IMR-90 (cell line): ENCODE measurements around the gene ACAT2. TPM values are rescaled to one million over a fixed set of nuclear protein-coding genes. Genes with fewer than 3 reads are reported as not detected.

Experiments used
- ATAC-seq: fragments of 200-7000 bp; cut with Tn5 transposase; 2 replicates; pipeline ENCODE4 v1.9.1; 2020; ENCODE audit warnings: low read depth, mild to moderate bottlenecking, moderate library complexity
- BruUV-seq: library from RNA; stranded (reverse); fragments of 400-500 nt; replicated peaks from 2 replicates; lab custom pipeline; 2021; lab: Mats Ljungman, UMichigan
- CTCF ChIA-PET: fragments of 300-600 bp; formaldehyde crosslinking; extraction: SDS; loops from one replicate; lab custom pipeline; 2021; ENCODE audit warnings: antibody characterized with exemption; lab: Yijun Ruan, JAX
- POLR2A ChIA-PET: fragments of 300-600 bp; sonication (Branson Sonifier 250); formaldehyde crosslinking; loops from one replicate; lab custom pipeline; 2022; ENCODE audit warnings: antibody characterized with exemption; ENCODE audit not compliant: unreplicated experiment; lab: Charles Lee
- DNase-seq: peaks from one replicate; pipeline ENCODE4 v3.0.0; 2013
- H2AFZ ChIP-seq: replicated peaks from 2 replicates; pipeline ENCODE3; 2013; ENCODE audit warnings: low read length, mild to moderate bottlenecking; ENCODE audit not compliant: poor library complexity
- H2AK5ac ChIP-seq: 2 replicates; pipeline ENCODE4 v1.6.1; 2013; ENCODE audit warnings: low read depth, low read length, inconsistent platforms
- H2AK9ac ChIP-seq: replicated peaks from 2 replicates; pipeline ENCODE3; 2013; ENCODE audit warnings: mild to moderate bottlenecking, low read depth, low read length, moderate library complexity; ENCODE audit not compliant: poor library complexity
- H2BK120ac ChIP-seq: 2 replicates; pipeline ENCODE4 v1.6.1; 2013; ENCODE audit warnings: low read depth, low read length, inconsistent platforms
- H2BK15ac ChIP-seq: 3 replicates; pipeline ENCODE4 v1.6.1; 2013; ENCODE audit warnings: low read depth, low read length, inconsistent platforms
- H2BK20ac ChIP-seq: 2 replicates; pipeline ENCODE4 v1.6.1; 2013; ENCODE audit warnings: low read depth, mild to moderate bottlenecking, inconsistent platforms, low read length, moderate library complexity
- H2BK5ac ChIP-seq: 2 replicates; pipeline ENCODE4 v1.6.1; 2013; ENCODE audit warnings: mild to moderate bottlenecking, low read depth, low read length, inconsistent platforms; ENCODE audit not compliant: poor library complexity, severe bottlenecking
- H3K14ac ChIP-seq: replicated peaks from 2 replicates; pipeline ENCODE4 v1.6.1; 2013; ENCODE audit warnings: low read depth, low read length, inconsistent platforms
- H3K18ac ChIP-seq: 2 replicates; pipeline ENCODE4 v1.6.1; 2013; ENCODE audit warnings: low read depth, low read length, control low read depth
- H3K23ac ChIP-seq: 2 replicates; pipeline ENCODE4 v1.6.1; 2013; ENCODE audit warnings: low read depth, low read length, inconsistent platforms
- H3K27ac ChIP-seq: 2 replicates; pipeline ENCODE4 v1.5.1; 2013; ENCODE audit warnings: mild to moderate bottlenecking, control low read depth, low read length; ENCODE audit not compliant: insufficient read depth
- H3K27me3 ChIP-seq: 2 replicates; pipeline ENCODE4 v1.6.1; 2013; ENCODE audit warnings: low read length; ENCODE audit not compliant: control insufficient read depth, insufficient read depth
- H3K36me3 ChIP-seq: 2 replicates; pipeline ENCODE4 v1.6.1; 2013; ENCODE audit warnings: low read length, mixed read lengths; ENCODE audit not compliant: control insufficient read depth, insufficient read depth
- H3K4ac ChIP-seq: 2 replicates; pipeline ENCODE4 v1.6.1; 2013; ENCODE audit warnings: low read depth, low read length, inconsistent platforms
- H3K4me1 ChIP-seq: 2 replicates; pipeline ENCODE4 v1.6.1; 2013; ENCODE audit warnings: low read length, mixed read lengths; ENCODE audit not compliant: control insufficient read depth, insufficient read depth
- H3K4me2 ChIP-seq: 2 replicates; pipeline ENCODE4 v1.6.1; 2013; ENCODE audit warnings: low read depth, mild to moderate bottlenecking, control low read depth, low read length, moderate library complexity
- H3K4me3 ChIP-seq: 2 replicates; pipeline ENCODE4 v1.5.1; 2013; ENCODE audit warnings: low read depth, mild to moderate bottlenecking, control low read depth, low read length, moderate library complexity; ENCODE audit not compliant: insufficient read depth
- H3K56ac ChIP-seq: 2 replicates; pipeline ENCODE4 v1.6.1; 2013; ENCODE audit warnings: low read length, inconsistent platforms; ENCODE audit not compliant: insufficient read depth; ENCODE audit errors: extremely low read depth
- H3K79me1 ChIP-seq, 2 experiments: 2 replicates each; pipeline ENCODE4 v1.6.1; 2013; ENCODE audit warnings: low read length in 2 of 2, inconsistent platforms in 1 of 2, low read depth in 1 of 2
- H3K9ac ChIP-seq: 2 replicates; pipeline ENCODE4 v1.6.1; 2013; ENCODE audit warnings: low read depth, low read length, control low read depth
- H3K9me1 ChIP-seq: 2 replicates; pipeline ENCODE4 v1.6.1; 2013; ENCODE audit warnings: low read length, inconsistent platforms; ENCODE audit not compliant: insufficient read depth
- H3K9me3 ChIP-seq: 2 replicates; pipeline ENCODE4 v1.6.1; 2013; ENCODE audit warnings: low read length; ENCODE audit not compliant: control insufficient read depth, insufficient read depth
- H4K20me1 ChIP-seq: 2 replicates; pipeline ENCODE4 v1.6.1; 2013; ENCODE audit warnings: low read length, inconsistent platforms; ENCODE audit not compliant: insufficient read depth
- H4K5ac ChIP-seq: 2 replicates; pipeline ENCODE4 v1.6.1; 2013; ENCODE audit warnings: mild to moderate bottlenecking, low read depth, low read length, control low read depth
- H4K8ac ChIP-seq, 2 experiments: 2 replicates each; pipeline ENCODE4 v1.6.1; 2013; ENCODE audit warnings: low read depth in 2 of 2, low read length in 2 of 2, control low read depth in 1 of 2, inconsistent platforms in 1 of 2
- H4K91ac ChIP-seq: 2 replicates; pipeline ENCODE4 v1.6.1; 2013; ENCODE audit warnings: low read depth, low read length, inconsistent platforms; ENCODE audit not compliant: insufficient read depth
- SMC3 ChIP-seq: fragments of 150-350 bp; IDR thresholded peaks from 2 replicates; pipeline ENCODE4 v1.6.1; 2016; ENCODE audit warnings: low read depth, mild to moderate bottlenecking, antibody characterized with exemption, low read length, moderate library complexity
- WGBS, 2 experiments: methylation state at CpG; one replicate each; pipeline versions ENCODE4 v1.1.5 to v1.1.7; 2013; ENCODE audit warnings: missing lambda C conversion rate in 2 of 2; ENCODE audit not compliant: insufficient read length in 1 of 2; ENCODE audit errors: extremely low coverage in 2 of 2; 5-methylcytosine and 5-hydroxymethylcytosine counted together
- dilution Hi-C: fragments of 300-500 bp; cut with HindIII; formaldehyde crosslinking; loops from one replicate; pipeline ENCODE4 v1.14.3; 2018; ENCODE audit warnings: low sequenced_read_pairs; ENCODE audit not compliant: unreplicated experiment
- in situ Hi-C: fragments of 300-500 bp; cut with MboI; formaldehyde crosslinking; loops from 3 replicates; pipeline ENCODE4 v1.14.3; 2019; ENCODE audit warnings: low sequenced_read_pairs, inconsistent platforms, mixed read lengths
- intact Hi-C: fragments of 100-400 bp; cut with micrococcal nuclease; formaldehyde crosslinking; loops from 2 replicates; pipeline ENCODE4 v1.10.0; 2022
- polyA plus RNA-seq, 3 experiments: library from polyadenylated mRNA; depleted of rRNA; stranded (reverse); fragments of >200 nt; gene quantifications; 2 replicates each; pipeline ENCODE4 v1.2.3, GENCODE V29; 2012; ENCODE audit warnings: low replicate concordance in 1 of 3
- total RNA-seq: library from RNA; depleted of rRNA; stranded (reverse); fragments of >200 nt; gene quantifications from 2 replicates; pipeline ENCODE4 v1.2.3, GENCODE V29; 2012

The ACAT2 gene
- total and polyA plus RNA-seq, 2 of the 4 experiments (the other 2 are of a cell fraction) = 30.5 to 45.2 TPM

DNA sequence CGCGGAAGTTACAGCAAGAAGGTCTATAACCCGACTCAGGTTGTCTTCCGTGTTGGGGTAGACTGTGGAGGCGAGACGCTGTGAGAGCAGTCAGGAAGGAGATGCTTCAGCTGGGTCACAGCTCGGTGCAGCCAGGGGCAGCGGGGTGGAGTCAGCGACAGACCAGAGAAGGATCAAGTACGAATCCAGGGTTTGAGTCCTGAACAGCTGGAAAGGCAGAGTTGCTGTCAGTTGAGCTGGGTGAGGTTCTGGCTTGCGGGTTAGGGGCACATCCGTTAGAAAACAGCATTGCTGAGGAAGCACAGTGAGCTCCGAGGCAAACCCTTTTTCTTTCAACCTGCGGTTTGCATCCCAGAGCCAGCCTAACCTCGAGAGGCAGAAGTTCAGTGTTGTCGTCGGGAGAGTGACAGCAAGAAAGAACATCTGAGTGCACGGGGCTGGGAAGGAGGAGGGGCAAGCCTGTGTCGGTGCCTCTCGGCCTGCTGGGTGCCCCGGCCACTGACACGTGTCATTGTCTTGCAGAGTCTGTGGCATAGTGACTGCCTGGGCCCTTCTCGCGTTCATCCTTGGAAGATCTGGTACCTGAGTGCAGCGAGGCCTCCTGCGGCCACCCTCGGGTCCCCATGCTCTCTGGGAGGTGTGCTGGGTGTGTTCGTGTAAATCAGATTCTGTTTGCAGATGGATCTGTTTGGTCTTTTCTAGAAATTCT is 58.2 kb downstream of the ACAT2 start:
- H3K4ac ChIP-seq = no peak overlapping the region
- H4K8ac ChIP-seq = no peak overlapping the region; a peak in 1 of 4 replicates
- no peak overlapping the region for H2BK15ac ChIP-seq
- H2AFZ ChIP-seq = peak overlapping the region; percentile 74
- H3K56ac ChIP-seq = no peak overlapping the region
- H3K27me3 ChIP-seq = peaks cover 30% of the 10 kb centered on the region
- H3K4me1 ChIP-seq = peaks cover 2% of the 10 kb centered on the region; the same call in 1 of the 2 replicates
- H3K79me1 ChIP-seq = no peaks in the 10 kb centered on the region
- H3K9ac ChIP-seq = no peak overlapping the region
- no peak overlapping the region for H3K4me3 ChIP-seq
- dilution Hi-C loops = no loop called here
- DNase-seq (no peak), ATAC-seq (no peak)
- in situ Hi-C loops = loop anchor here (25.0 kb wide), 1 partner anchor 633 kb away; no protein-coding TSS in a partner anchor
- 30% methylated on average over 7 of the region's 28 CpGs; no CpG with 5 or more reads in 1 of the 2 experiments for whole genome bisulfite sequencing, 2 experiments
- no peak overlapping the region for H2BK120ac ChIP-seq
- no peak overlapping the region for H3K23ac ChIP-seq
- BruUV-seq = no TSS peak
- no peak overlapping the region for H2AK9ac ChIP-seq
- no peaks in the 10 kb centered on the region; the same call in 1 of the 2 replicates for H3K9me1 ChIP-seq
- no peak overlapping the region for H3K27ac ChIP-seq
- no peaks in the 10 kb centered on the region for H3K36me3 ChIP-seq
- no peaks in the 10 kb centered on the region for H4K20me1 ChIP-seq
- no peak overlapping the region for H4K5ac ChIP-seq
- TF ChIP-seq SMC3 = no peak
- no peak overlapping the region for H3K18ac ChIP-seq
- no peak overlapping the region for H2BK5ac ChIP-seq
- H2AK5ac ChIP-seq = no peak overlapping the region
- peak overlapping the region; percentile 12 for H3K4me2 ChIP-seq
- ChIA-PET POLR2A (no interaction called here), CTCF (interaction anchor here (0.6 kb wide), 1 partner anchor 9 kb away, joined by 3 read pairs; no protein-coding TSS in a partner anchor)
- H4K91ac ChIP-seq = no peak overlapping the region
- intact Hi-C loops = no loop called here
- H2BK20ac ChIP-seq = no peak overlapping the region
- H3K9me3 ChIP-seq = peaks cover 2% of the 10 kb centered on the region; the same call in 1 of the 2 replicates
- no peak overlapping the region for H3K14ac ChIP-seq
